Karpas-422 (cell line): Measurements from ENCODE around the gene RASGRP3. TPM values are rescaled to one million over a fixed set of nuclear protein-coding genes. Genes with fewer than 3 reads are reported as not detected.

ENCODE experiments used
- small RNA-seq: library from RNA; depleted of rRNA; stranded (forward); fragments of <200 nt; gene quantifications from one replicate; pipeline ENCODE3, GENCODE V24; 2014
- total RNA-seq: library from RNA; depleted of rRNA; stranded (reverse); fragments of >200 nt; shearing (Covaris generic); gene quantifications from 2 replicates; pipeline ENCODE4 v1.2.3, GENCODE V29; 2014; ENCODE audit warnings: low replicate concordance; rRNA removed

RASGRP3 gene
- total RNA-seq, 1 experiment from 2014 or later, result 19.3 TPM

Small RNA genes within 50 kb of the gene (small RNA-seq; reads per million reads assigned to genes)
- not detected for gene ATP6V0E1P3

Other genes starting within 250 kb of the RASGRP3 start
- gene FAM98A, start 122.7 kb downstream of the RASGRP3 start, total RNA-seq, result 10.2 and 15.3 TPM in 2 replicates